Measurements from ENCODE around the gene DACT1. TPM values are rescaled to one million over a fixed set of nuclear protein-coding genes. Genes with fewer than 3 reads are reported as not detected.

The DACT1 gene
- total RNA-seq, 1 experiment from 2014 or later, result not detected

DNA sequence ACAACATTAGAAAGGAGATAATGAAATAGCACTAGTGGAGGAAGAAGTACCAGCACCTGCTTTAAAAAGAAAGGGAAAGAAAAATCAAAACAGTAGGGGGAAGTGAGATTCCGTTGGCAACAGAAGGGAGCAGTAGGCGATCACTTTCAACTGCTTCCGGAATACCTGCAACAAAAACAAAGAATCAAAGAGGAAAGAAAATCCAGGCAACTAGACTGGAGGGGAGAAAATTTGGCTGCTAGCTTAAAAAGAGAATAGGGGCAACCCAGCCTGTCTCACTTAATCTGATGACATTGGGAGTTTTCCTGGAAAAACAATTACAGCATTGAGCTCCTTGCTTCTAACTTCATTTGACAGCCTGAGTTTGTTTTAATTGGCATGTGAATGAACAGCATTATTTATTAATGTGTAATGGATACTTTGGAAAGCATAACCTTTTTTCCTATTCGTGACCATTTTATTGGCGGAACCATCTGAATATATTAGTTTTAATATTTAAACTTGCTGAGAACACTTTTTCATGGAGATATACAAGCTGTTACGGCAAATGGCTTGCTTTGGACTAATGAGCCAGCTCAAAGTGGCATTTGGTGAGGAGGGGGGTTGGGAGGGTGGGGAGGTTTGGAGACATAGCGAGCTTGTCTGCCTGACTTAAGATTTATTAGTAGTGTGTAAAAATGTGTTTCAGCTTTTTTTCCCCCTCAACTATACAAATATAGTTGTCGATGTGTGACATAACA lies 2.5 kb upstream of the DACT1 start:
- ChIA-PET CTCF (interaction anchor here (0.6 to 1.5 kb wide), 3 partner anchors 192 to 1333 kb away, joined by 3 to 6 read pairs (median 4); no protein-coding TSS in a partner anchor), POLR2A (interaction anchor here (0.6 kb wide), 1 partner anchor 11 kb away, joined by 3 read pairs; no protein-coding TSS in a partner anchor)
- Mint-ChIP-seq H3K4me1 (ENCODE audit: insufficient read depth, unreplicated experiment) (no peaks in the 10 kb centered on the region), H3K36me3 (ENCODE audit: insufficient read depth, unreplicated experiment) (no peaks in the 10 kb centered on the region), H3K9me3 (ENCODE audit: unreplicated experiment) (no peaks in the 10 kb centered on the region), H3K27me3 (ENCODE audit: insufficient read depth, unreplicated experiment) (peaks cover 84% of the 10 kb centered on the region), H3K27ac (ENCODE audit: low read depth, unreplicated experiment) (no peak overlapping the region), H3K4me3 (ENCODE audit: unreplicated experiment) (no peak overlapping the region)
- intact Hi-C loops (cut with micrococcal nuclease), result no loop called here
- no peak for TF ChIP-seq CTCF (IDR thresholded peaks at IDR 0.05; ENCODE audit: unreplicated experiment)
- BruUV-seq (replicated peaks), result no TSS peak
- no peak for DNase-seq (ENCODE audit: unreplicated experiment)

GRCh38 chr14:58636129-58636528 lies 1.6 kb upstream of the DACT1 start:
- ChIA-PET CTCF (interaction anchor here (0.6 to 1.5 kb wide), 5 partner anchors 70 to 488 kb away, joined by 3 to 7 read pairs (median 5); no protein-coding TSS in a partner anchor), POLR2A (interaction anchor here (0.5 kb wide), 1 partner anchor 208 kb away, joined by 3 read pairs; no protein-coding TSS in a partner anchor)
- H3K27me3 Mint-ChIP-seq (ENCODE audit: insufficient read depth, unreplicated experiment), result peaks cover 79% of the 10 kb centered on the region
- H3K36me3 Mint-ChIP-seq (ENCODE audit: insufficient read depth, unreplicated experiment), result no peaks in the 10 kb centered on the region
- no peaks in the 10 kb centered on the region for H3K4me1 Mint-ChIP-seq (ENCODE audit: insufficient read depth, unreplicated experiment)
- no peaks in the 10 kb centered on the region for H3K9me3 Mint-ChIP-seq (ENCODE audit: unreplicated experiment)
- no peak overlapping the region for H3K4me3 Mint-ChIP-seq (ENCODE audit: unreplicated experiment)
- no peak for DNase-seq (ENCODE audit: unreplicated experiment)
- TF ChIP-seq CTCF (IDR thresholded peaks at IDR 0.05; ENCODE audit: unreplicated experiment), result no peak
- intact Hi-C loops (cut with micrococcal nuclease), result no loop called here
- BruUV-seq (replicated peaks), result no TSS peak
- no peak overlapping the region for H3K27ac Mint-ChIP-seq (ENCODE audit: low read depth, unreplicated experiment)

- intact Hi-C loops (cut with micrococcal nuclease), result no loop called here
- Mint-ChIP-seq H3K4me3 (ENCODE audit: unreplicated experiment) (no peak overlapping the region), H3K4me1 (ENCODE audit: insufficient read depth, unreplicated experiment) (no peaks in the 10 kb centered on the region), H3K27ac (ENCODE audit: low read depth, unreplicated experiment) (no peak overlapping the region), H3K36me3 (ENCODE audit: insufficient read depth, unreplicated experiment) (no peaks in the 10 kb centered on the region), H3K9me3 (ENCODE audit: unreplicated experiment) (no peaks in the 10 kb centered on the region), H3K27me3 (ENCODE audit: insufficient read depth, unreplicated experiment) (peaks cover 70% of the 10 kb centered on the region)
- BruUV-seq (replicated peaks), result no TSS peak
- TF ChIP-seq CTCF (IDR thresholded peaks at IDR 0.05; ENCODE audit: unreplicated experiment), result no peak
- DNase-seq (ENCODE audit: unreplicated experiment), result no peak
- ChIA-PET CTCF (interaction anchor here (0.6 to 1.5 kb wide), 4 partner anchors 17 to 487 kb away, joined by 3 to 7 read pairs (median 6); no protein-coding TSS in a partner anchor), POLR2A (no interaction called here)
Measured at GRCh38 chr14:58637040-58637390, 747 bp upstream of the DACT1 start.

DNA sequence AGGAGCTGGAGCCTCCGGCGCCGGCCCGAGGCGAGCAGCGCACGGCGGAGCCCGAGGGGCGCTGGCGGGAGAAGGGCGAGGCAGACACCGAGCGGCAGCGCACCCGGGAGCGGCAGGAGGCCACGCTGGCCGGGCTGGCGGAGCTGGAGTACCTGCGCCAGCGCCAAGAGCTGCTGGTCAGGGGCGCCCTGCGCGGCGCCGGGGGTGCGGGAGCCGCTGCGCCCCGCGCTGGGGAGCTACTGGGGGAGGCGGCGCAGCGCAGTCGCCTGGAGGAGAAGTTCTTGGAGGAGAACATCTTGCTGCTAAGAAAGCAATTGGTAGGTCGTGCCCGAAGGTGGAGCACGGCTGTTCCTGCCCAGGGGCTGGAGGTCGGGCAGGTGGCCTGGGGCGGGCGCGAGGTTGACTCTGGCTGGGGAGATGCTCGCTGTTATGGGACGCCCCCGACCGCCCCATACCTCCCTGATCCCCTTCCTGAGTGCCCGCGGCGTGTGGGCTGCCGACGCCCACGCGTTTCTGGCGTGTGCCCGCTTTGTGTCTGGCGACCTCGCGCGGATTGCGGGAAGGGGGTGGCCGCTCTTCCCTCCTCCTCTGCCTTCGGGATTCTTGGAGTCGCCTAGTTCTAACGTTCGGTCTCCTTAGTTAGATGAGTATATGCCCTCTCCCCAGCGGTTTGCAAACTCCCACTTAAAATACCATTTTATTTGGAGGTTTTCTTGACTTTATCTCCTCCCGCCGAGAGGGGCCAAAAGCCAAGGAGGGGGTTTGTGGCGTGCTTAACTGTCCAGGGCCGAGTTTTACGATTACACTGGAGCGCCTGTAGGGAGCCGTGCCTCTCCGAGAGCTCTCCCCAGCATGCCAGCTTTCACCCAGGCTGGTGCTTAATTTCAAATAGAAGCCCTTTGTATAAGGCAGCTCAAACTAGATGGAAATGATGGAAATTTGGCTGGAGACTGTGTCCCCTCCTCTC lies 752 bp downstream of the DACT1 start:
- Mint-ChIP-seq H3K27ac (ENCODE audit: low read depth, unreplicated experiment) (no peak overlapping the region), H3K4me1 (ENCODE audit: insufficient read depth, unreplicated experiment) (no peaks in the 10 kb centered on the region), H3K9me3 (ENCODE audit: unreplicated experiment) (no peaks in the 10 kb centered on the region), H3K4me3 (ENCODE audit: unreplicated experiment) (no peak overlapping the region), H3K27me3 (ENCODE audit: insufficient read depth, unreplicated experiment) (peaks cover 62% of the 10 kb centered on the region), H3K36me3 (ENCODE audit: insufficient read depth, unreplicated experiment) (no peaks in the 10 kb centered on the region)
- intact Hi-C loops (cut with micrococcal nuclease), result no loop called here
- ChIA-PET CTCF (interaction anchor here (0.5 to 4.2 kb wide), 26 partner anchors 11 to 1927 kb away, joined by 3 to 32 read pairs (median 3); no protein-coding TSS in a partner anchor), POLR2A (no interaction called here)
- no peak for DNase-seq (ENCODE audit: unreplicated experiment)
- no peak for TF ChIP-seq CTCF (IDR thresholded peaks at IDR 0.05; ENCODE audit: unreplicated experiment)
- no TSS peak for BruUV-seq (replicated peaks)

All from MCF 10A (cell line).